OCI-LY7 (cell line): ENCODE measurements around the gene BCL2L11. TPM values are rescaled to one million over a fixed set of nuclear protein-coding genes. Genes with fewer than 3 reads are reported as not detected.

Experiments
- BruUV-seq: library from RNA; stranded (reverse); fragments of 400-500 nt; replicated peaks from 2 replicates; lab custom pipeline; 2021; lab: Mats Ljungman, UMichigan
- CTCF ChIA-PET: fragments of 300-600 bp; sonication (Branson Sonifier 250); formaldehyde crosslinking; loops from one replicate; lab custom pipeline; 2022; ENCODE audit warnings: antibody characterized with exemption; ENCODE audit not compliant: unreplicated experiment; lab: Charles Lee
- POLR2A ChIA-PET: fragments of 300-600 bp; sonication (Branson Sonifier 250); formaldehyde crosslinking; loops from one replicate; lab custom pipeline; 2022; ENCODE audit warnings: antibody characterized with exemption; lab: Charles Lee
- DNase-seq: peaks from one replicate; pipeline ENCODE4 v3.0.0-alpha.2; 2015; ENCODE audit warnings: low spot score
- H2AFZ ChIP-seq: fragments of 200-600 bp; sonication (generic), shearing (Covaris generic); 2 replicates; pipeline ENCODE4 v1.6.1; 2014; ENCODE audit warnings: mild to moderate bottlenecking, antibody characterized with exemption, low read length, moderate library complexity
- H3K27ac ChIP-seq: fragments of 200-600 bp; sonication (generic); 2 replicates; pipeline ENCODE4 v1.5.1; 2014; ENCODE audit warnings: mixed run types, low read depth, mild to moderate bottlenecking, moderate library complexity, low read length, inconsistent platforms; ENCODE audit not compliant: poor library complexity, severe bottlenecking
- H3K36me3 ChIP-seq: fragments of 200-600 bp; sonication (generic); 2 replicates; pipeline ENCODE4 v1.6.1; 2014; ENCODE audit warnings: mild to moderate bottlenecking, antibody characterized with exemption, low read length, moderate library complexity, mixed read lengths; ENCODE audit not compliant: insufficient read depth
- H3K4me1 ChIP-seq: fragments of 200-600 bp; sonication (generic); 2 replicates; pipeline ENCODE4 v1.5.1; 2014; ENCODE audit warnings: mild to moderate bottlenecking, low read length; ENCODE audit not compliant: insufficient read depth, poor library complexity, severe bottlenecking
- H3K4me2 ChIP-seq: fragments of 200-600 bp; sonication (generic); 2 replicates; pipeline ENCODE4 v1.6.1; 2014; ENCODE audit warnings: mild to moderate bottlenecking, low read length
- H3K4me3 ChIP-seq: fragments of 200-600 bp; sonication (generic); 2 replicates; pipeline ENCODE4 v1.5.1; 2014; ENCODE audit warnings: mild to moderate bottlenecking, low read depth, low read length; ENCODE audit not compliant: poor library complexity, severe bottlenecking
- H3K79me2 ChIP-seq: fragments of 200-600 bp; sonication (generic); 2 replicates; pipeline ENCODE4 v1.6.1; 2016; ENCODE audit warnings: low read depth, mild to moderate bottlenecking, low read length, moderate library complexity, mixed read lengths; ENCODE audit not compliant: insufficient read depth
- H3K9me2 ChIP-seq: fragments of 200-600 bp; sonication (generic); 2 replicates; pipeline ENCODE4 v1.6.1; 2016; ENCODE audit warnings: mild to moderate bottlenecking, low read length, mixed read lengths; ENCODE audit not compliant: insufficient read depth
- H3K9me3 ChIP-seq: fragments of 200-600 bp; sonication (generic); 2 replicates; pipeline ENCODE4 v1.6.1; 2014; ENCODE audit warnings: mild to moderate bottlenecking, mixed run types, low read length, mixed read lengths
- H4K20me1 ChIP-seq: fragments of 200-600 bp; sonication (generic); 2 replicates; pipeline ENCODE4 v1.6.1; 2014; ENCODE audit warnings: mild to moderate bottlenecking, antibody characterized with exemption, low read length, moderate library complexity, mixed read lengths; ENCODE audit not compliant: insufficient read depth
- CTCF ChIP-seq: fragments of 200-600 bp; sonication (generic); conservative IDR thresholded peaks from 2 replicates; pipeline ENCODE4 v1.5.1; 2014; ENCODE audit warnings: mild to moderate bottlenecking, antibody characterized with exemption, low read length, moderate library complexity, mixed read lengths
- EZH2phosphoT487 ChIP-seq: fragments of 200-600 bp; sonication (generic); IDR thresholded peaks from 2 replicates; pipeline ENCODE4 v1.6.1; 2018; ENCODE audit warnings: low read depth, borderline replicate concordance, mild to moderate bottlenecking, mixed run types, antibody characterized with exemption, low read length, moderate library complexity, mixed read lengths
- intact Hi-C: fragments of 100-400 bp; cut with micrococcal nuclease; formaldehyde crosslinking; loops from one replicate; pipeline ENCODE4 v1.10.0; 2022; ENCODE audit not compliant: unreplicated experiment
- total RNA-seq, 2 experiments: library from RNA; depleted of rRNA in 1 of 2; stranded (reverse); fragments of >200 nt in 1 of 2; shearing (Covaris generic) in 1 of 2; gene quantifications; 2 replicates each; pipeline ENCODE4 v1.2.3, GENCODE V29; 2014 to 2022

Gene BCL2L11
- total RNA-seq, 2 experiments from 2014 or later = 16.0 to 20.3 TPM

GRCh38 chr2:111200333-111200881 is 79.7 kb downstream of the BCL2L11 start:
- H3K36me3 ChIP-seq = no peaks in the 10 kb centered on the region
- no peaks in the 10 kb centered on the region for H3K9me2 ChIP-seq
- no peak for DNase-seq
- no peaks in the 10 kb centered on the region for H4K20me1 ChIP-seq
- ChIA-PET CTCF (no interaction called here), POLR2A (no interaction called here)
- no peaks in the 10 kb centered on the region for H3K4me1 ChIP-seq
- H3K79me2 ChIP-seq = no peaks in the 10 kb centered on the region
- no peak overlapping the region for H3K4me2 ChIP-seq
- TF ChIP-seq CTCF (no peak), EZH2phosphoT487 (no peak)
- H3K27ac ChIP-seq = no peak overlapping the region
- H3K4me3 ChIP-seq = no peak overlapping the region
- intact Hi-C loops = loop anchor here (5.0 kb wide), 1 partner anchor 33 kb away; no protein-coding TSS in a partner anchor
- H3K9me3 ChIP-seq = no peaks in the 10 kb centered on the region
- H2AFZ ChIP-seq = no peak overlapping the region
- no TSS peak for BruUV-seq

DNA sequence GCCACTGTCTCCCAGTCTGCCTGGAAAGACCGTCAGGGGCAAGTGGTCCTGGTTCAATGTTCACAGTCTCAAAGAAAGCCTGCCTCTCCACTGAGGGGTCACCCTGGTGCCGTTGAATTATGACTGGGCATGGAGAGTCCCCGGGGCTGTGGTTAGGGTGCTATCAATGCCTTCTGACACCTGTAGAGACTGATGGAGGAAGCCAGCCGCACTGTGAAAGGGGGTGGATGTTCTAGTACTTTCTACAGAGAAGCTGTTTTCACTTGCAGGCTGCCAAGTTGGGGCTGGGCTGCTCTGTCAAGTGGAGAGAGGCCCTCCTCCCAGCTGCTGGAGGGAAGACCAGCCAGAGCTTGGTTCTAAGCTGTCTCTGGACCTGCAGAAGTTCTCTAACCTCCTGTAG is 80.5 kb downstream of the BCL2L11 start:
- ChIA-PET CTCF (no interaction called here), POLR2A (no interaction called here)
- no peaks in the 10 kb centered on the region for H3K4me1 ChIP-seq
- no peak overlapping the region for H3K4me2 ChIP-seq
- H3K9me3 ChIP-seq = no peaks in the 10 kb centered on the region
- no peaks in the 10 kb centered on the region for H4K20me1 ChIP-seq
- no TSS peak for BruUV-seq
- H2AFZ ChIP-seq = no peak overlapping the region
- no peaks in the 10 kb centered on the region for H3K79me2 ChIP-seq
- H3K27ac ChIP-seq = no peak overlapping the region
- no peak for TF ChIP-seq EZH2phosphoT487
- no peak for TF ChIP-seq CTCF
- H3K36me3 ChIP-seq = no peaks in the 10 kb centered on the region
- no peak overlapping the region for H3K4me3 ChIP-seq
- DNase-seq = no peak
- H3K9me2 ChIP-seq = no peaks in the 10 kb centered on the region
- intact Hi-C loops = loop anchor here (5.0 kb wide), 1 partner anchor 34 kb away; no protein-coding TSS in a partner anchor
